MCF 10A (cell line): ENCODE results near the gene KLHL17. TPM values are rescaled to one million over a fixed set of nuclear protein-coding genes. Genes with fewer than 3 reads are reported as not detected.

Source experiments
- BruUV-seq: library from RNA; stranded (reverse); fragments of 400-500 nt; replicated peaks from 2 replicates; lab custom pipeline; 2021; lab: Mats Ljungman, UMichigan
- CTCF ChIA-PET: fragments of 300-600 bp; sonication (Branson Sonifier 250); formaldehyde crosslinking; extraction: SDS; loops from one replicate; lab custom pipeline; 2021; ENCODE audit warnings: antibody characterized with exemption, inconsistent platforms; lab: Yijun Ruan, JAX
- POLR2A ChIA-PET: fragments of 300-600, 350-650 bp; sonication (Branson Sonifier 250); formaldehyde crosslinking; extraction: SDS; loops from one replicate; lab custom pipeline; 2020; ENCODE audit warnings: antibody characterized with exemption, inconsistent platforms; lab: Yijun Ruan, JAX
- DNase-seq: peaks from one replicate; pipeline ENCODE4 v3.0.0-alpha.2; 2018; ENCODE audit not compliant: unreplicated experiment
- H3K27ac Mint-ChIP-seq: one replicate; pipeline ENCODE4 v1.8.0; 2022; ENCODE audit warnings: mild to moderate bottlenecking, low read depth, mixed read lengths; ENCODE audit not compliant: unreplicated experiment
- H3K27me3 Mint-ChIP-seq: one replicate; pipeline ENCODE4 v1.8.0; 2022; ENCODE audit warnings: mixed read lengths; ENCODE audit not compliant: insufficient read depth, unreplicated experiment
- H3K36me3 Mint-ChIP-seq: one replicate; pipeline ENCODE4 v1.8.0; 2022; ENCODE audit warnings: mild to moderate bottlenecking, moderate library complexity, mixed read lengths; ENCODE audit not compliant: insufficient read depth, unreplicated experiment
- H3K4me1 Mint-ChIP-seq: one replicate; pipeline ENCODE4 v1.8.0; 2022; ENCODE audit warnings: mixed read lengths; ENCODE audit not compliant: insufficient read depth, unreplicated experiment
- H3K4me3 Mint-ChIP-seq: one replicate; pipeline ENCODE4 v1.8.0; 2022; ENCODE audit warnings: mild to moderate bottlenecking, moderate library complexity, mixed read lengths; ENCODE audit not compliant: unreplicated experiment
- H3K9me3 Mint-ChIP-seq: one replicate; pipeline ENCODE4 v1.8.0; 2022; ENCODE audit warnings: mixed read lengths; ENCODE audit not compliant: unreplicated experiment
- CTCF ChIP-seq: fragments of 200-600 bp; IDR thresholded peaks from one replicate; pipeline ENCODE4 v1.8.0; 2022; ENCODE audit warnings: antibody characterized with exemption, mild to moderate bottlenecking; ENCODE audit not compliant: unreplicated experiment
- intact Hi-C: fragments of 100-400 bp; cut with micrococcal nuclease; formaldehyde crosslinking; loops from 2 replicates; pipeline ENCODE4 v1.14.1; 2022
- total RNA-seq: library from RNA; stranded (reverse); gene quantifications from 2 replicates; pipeline ENCODE4 v1.2.3, GENCODE V29; 2022

KLHL17 gene
- total RNA-seq, 1 experiment from 2014 or later, result 15.1 TPM

- POLR2A ChIA-PET, result interaction anchor here (0.6 to 1.6 kb wide), 3 partner anchors 16 to 78 kb away, joined by 3 to 5 read pairs (median 3); partner anchors contain the start of gene PLEKHN1
- peaks cover 18% of the 10 kb centered on the region for H3K27me3 Mint-ChIP-seq
- no TSS peak for BruUV-seq
These were observed 22.5 kb downstream of the KLHL17 start for GRCh38 chr1:982765-983436.

GRCh38 chr1:983798-984475 lies 23.6 kb downstream of the KLHL17 start:
- no peak overlapping the region for H3K27ac Mint-ChIP-seq
- no peaks in the 10 kb centered on the region for H3K9me3 Mint-ChIP-seq
- intact Hi-C loops, result loop anchor here (1.0 to 10.0 kb wide), 3 partner anchors 80 to 311 kb away; partner anchors contain the start of gene C1orf159
- no TSS peak for BruUV-seq
- no peaks in the 10 kb centered on the region for H3K4me1 Mint-ChIP-seq
- peaks cover 6% of the 10 kb centered on the region for H3K36me3 Mint-ChIP-seq
- no peak for DNase-seq
- H3K4me3 Mint-ChIP-seq, result no peak overlapping the region
- ChIA-PET POLR2A (interaction anchor here (0.6 to 1.6 kb wide), 6 partner anchors 17 to 79 kb away, joined by 3 to 5 read pairs (median 3); partner anchors contain the start of gene PLEKHN1), CTCF (interaction anchor here (0.6 to 6.6 kb wide), 30 partner anchors 8 to 363 kb away, joined by 3 to 117 read pairs (median 5); no protein-coding TSS in a partner anchor)
- H3K27me3 Mint-ChIP-seq, result peaks cover 28% of the 10 kb centered on the region
- peak; percentile 98 for TF ChIP-seq CTCF

More at GRCh38 chr1:982765-983436, 22.5 kb downstream of the KLHL17 start:
- H3K36me3 Mint-ChIP-seq, result peaks cover 6% of the 10 kb centered on the region
- no peak overlapping the region for H3K27ac Mint-ChIP-seq
- CTCF ChIA-PET, result interaction anchor here (0.7 to 6.6 kb wide), 14 partner anchors 11 to 364 kb away, joined by 3 to 117 read pairs (median 4); no protein-coding TSS in a partner anchor
- intact Hi-C loops, result loop anchor here (10.0 kb wide), 1 partner anchor 312 kb away; no protein-coding TSS in a partner anchor
- H3K4me3 Mint-ChIP-seq, result no peak overlapping the region
- DNase-seq, result no peak
- H3K4me1 Mint-ChIP-seq, result no peaks in the 10 kb centered on the region
- no peak for TF ChIP-seq CTCF
- H3K9me3 Mint-ChIP-seq, result no peaks in the 10 kb centered on the region

- no peak overlapping the region for H3K27ac Mint-ChIP-seq
- BruUV-seq, result no TSS peak
- no peak for DNase-seq
- H3K9me3 Mint-ChIP-seq, result no peaks in the 10 kb centered on the region
- peaks cover 6% of the 10 kb centered on the region for H3K36me3 Mint-ChIP-seq
- no peak for TF ChIP-seq CTCF
- ChIA-PET CTCF (interaction anchor here (0.6 to 6.6 kb wide), 27 partner anchors 8 to 363 kb away, joined by 3 to 117 read pairs (median 5); no protein-coding TSS in a partner anchor), POLR2A (interaction anchor here (0.6 to 0.8 kb wide), 3 partner anchors 17 to 77 kb away, joined by 3 to 4 read pairs (median 3); no protein-coding TSS in a partner anchor)
- no peaks in the 10 kb centered on the region for H3K4me1 Mint-ChIP-seq
- intact Hi-C loops, result loop anchor here (1.0 to 10.0 kb wide), 3 partner anchors 80 to 310 kb away; partner anchors contain the start of gene C1orf159
- H3K4me3 Mint-ChIP-seq, result no peak overlapping the region
- peaks cover 33% of the 10 kb centered on the region for H3K27me3 Mint-ChIP-seq
These were observed 24.1 kb downstream of the KLHL17 start for GRCh38 chr1:984476-984814.
